GM20000 (cell line): ENCODE data around the gene CCDC190.

Source experiments
- DNase-seq: peaks from one replicate; pipeline ENCODE4 v3.0.0; 2012; ENCODE audit warnings: low spot score
- CTCF ChIP-seq: IDR thresholded peaks from 2 replicates; pipeline ENCODE4 v1.5.1; 2012; ENCODE audit warnings: mild to moderate bottlenecking, control low read depth; ENCODE audit errors: extremely low read depth, missing control alignments

Gene CCDC190

GRCh38 chr1:162857850-162858249 lies 3.1 kb downstream of the CCDC190 start:
- no peak for TF ChIP-seq CTCF
- DNase-seq, result no peak

GRCh38 chr1:162856260-162856659 lies 4.7 kb downstream of the CCDC190 start:
- DNase-seq, result no peak
- TF ChIP-seq CTCF, result no peak

GRCh38 chr1:162855461-162856150 lies 5.4 kb downstream of the CCDC190 start:
- no peak for TF ChIP-seq CTCF
- DNase-seq, result no peak

GRCh38 chr1:162854245-162854882 lies 6.6 kb downstream of the CCDC190 start:
- peak; percentile 59 for DNase-seq

GRCh38 chr1:162851341-162851740 lies 9.6 kb downstream of the CCDC190 start:
- no peak for DNase-seq
- no peak for TF ChIP-seq CTCF

More at GRCh38 chr1:162854245-162854882, 6.6 kb downstream of the CCDC190 start:
- peak; percentile 64 for TF ChIP-seq CTCF

GRCh38 chr1:162849711-162850110 lies 11.3 kb downstream of the CCDC190 start:
- TF ChIP-seq CTCF, result no peak
- DNase-seq, result no peak

GRCh38 chr1:162847839-162848453 lies 13.0 kb downstream of the CCDC190 start:
- TF ChIP-seq CTCF, result peak; percentile 70
- peak; percentile 64 for DNase-seq
